ENCODE data around the gene B3GNT9. TPM values are rescaled to one million over a fixed set of nuclear protein-coding genes. Genes with fewer than 3 reads are reported as not detected.
A peak's percentile ranks its signal among the peaks of the same experiment; 100 is the strongest.

B3GNT9 gene
- total RNA-seq, result 9.3 TPM
- long read RNA-seq, partial matches to known transcripts, result 0 of 5 reads
- long read RNA-seq, other reads (novel, unspliced or antisense), result 2 of 5 reads

DNA sequence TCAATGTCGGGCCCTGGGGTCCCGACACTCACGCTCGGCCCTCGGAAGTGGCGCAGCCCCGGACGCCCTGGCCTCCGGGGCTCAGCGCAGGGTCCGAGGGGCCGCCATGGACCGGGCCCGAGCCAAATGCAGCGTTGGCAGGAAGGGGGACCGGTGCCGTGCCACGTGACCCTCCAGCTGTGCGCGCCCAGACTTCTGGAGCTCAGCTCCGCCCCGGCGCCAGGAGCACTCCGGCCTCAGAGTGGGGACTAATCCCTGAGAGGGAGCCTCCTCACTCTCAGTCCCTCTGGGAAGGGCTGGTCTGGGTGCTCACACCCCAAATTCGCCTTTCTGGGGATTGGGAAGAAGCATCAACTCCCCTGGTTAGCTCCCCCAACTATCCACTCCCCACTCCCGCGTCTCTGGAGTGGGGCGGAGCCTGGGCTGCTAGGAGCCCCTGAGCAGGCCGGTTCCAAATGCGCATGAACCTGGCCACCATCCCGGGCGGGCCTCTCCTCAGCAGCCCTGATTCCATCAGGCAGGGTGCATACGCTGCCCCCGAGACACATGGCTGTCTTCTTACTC is at the start of gene B3GNT9:
Gene B3GNT9 (minus strand): TSS at position 166 of the 564 bp plus-strand sequence. CDS start 513 bp downstream, outside the sequence.
- peak; percentile 84 for ATAC-seq

DNA sequence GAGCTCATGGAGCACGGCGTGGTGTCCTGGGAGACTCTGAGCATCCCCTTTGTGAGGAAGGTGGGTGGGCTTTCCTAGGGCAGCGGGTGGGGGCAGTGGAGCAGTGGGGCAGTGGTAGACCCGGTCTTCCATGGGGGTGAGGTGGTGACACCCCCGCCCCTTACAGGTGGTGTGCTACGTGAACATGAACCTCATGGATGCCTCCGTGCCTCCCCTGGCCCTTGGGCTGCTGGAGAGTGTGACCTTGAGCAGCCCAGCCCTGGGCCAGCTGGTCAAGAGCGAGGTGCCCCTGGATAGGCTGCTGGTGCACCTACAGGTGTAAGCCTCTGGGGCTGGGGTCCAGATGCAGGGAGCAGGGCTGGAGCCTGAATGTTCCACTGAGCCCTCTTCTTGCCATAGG is 49.7 kb upstream of the B3GNT9 start:
- DNase-seq (ENCODE audit: missing footprints) (peak; percentile 53), ATAC-seq (no peak)
- intact Hi-C loops (cut with DNase I), result no loop called here

More for the DNA sequence above, at the start of gene B3GNT9:
- intact Hi-C loops (cut with DNase I), result no loop called here
- DNase-seq (ENCODE audit: missing footprints), result peak; percentile 89

DNA sequence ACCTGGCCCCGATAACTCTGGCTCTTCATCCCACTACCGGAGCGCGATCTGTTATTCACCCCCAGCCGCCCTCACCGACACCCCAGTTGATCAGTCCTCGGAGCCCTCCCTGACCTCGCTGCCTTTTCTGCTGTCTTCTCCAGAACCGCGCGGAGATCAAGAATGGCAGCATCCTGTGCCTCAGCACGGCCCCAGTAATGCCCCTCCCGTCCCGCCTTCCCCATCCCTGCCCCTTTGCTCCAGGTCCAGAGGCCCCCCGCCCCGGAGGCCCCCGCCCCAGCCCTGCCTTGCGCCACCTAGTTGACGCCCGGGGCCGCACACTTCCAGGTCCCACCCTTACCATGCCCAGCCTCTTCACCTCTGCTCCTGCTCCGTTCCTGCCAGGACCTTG is 49.0 kb upstream of the B3GNT9 start:
- intact Hi-C loops (cut with DNase I), result no loop called here
- ATAC-seq (peak; percentile 24), DNase-seq (ENCODE audit: missing footprints) (peak; percentile 47)

- ATAC-seq, result peak; percentile 22
- intact Hi-C loops (cut with DNase I), result no loop called here
- DNase-seq (ENCODE audit: missing footprints), result peak; percentile 73
Observed at GRCh38 chr16:67199011-67199807, 48.4 kb upstream of the B3GNT9 start, which contains the start of gene ELMO3. TSS of gene ELMO3 (plus strand) at chr16:67199131. CDS start at chr16:67199327, 196 bp downstream.

DNA sequence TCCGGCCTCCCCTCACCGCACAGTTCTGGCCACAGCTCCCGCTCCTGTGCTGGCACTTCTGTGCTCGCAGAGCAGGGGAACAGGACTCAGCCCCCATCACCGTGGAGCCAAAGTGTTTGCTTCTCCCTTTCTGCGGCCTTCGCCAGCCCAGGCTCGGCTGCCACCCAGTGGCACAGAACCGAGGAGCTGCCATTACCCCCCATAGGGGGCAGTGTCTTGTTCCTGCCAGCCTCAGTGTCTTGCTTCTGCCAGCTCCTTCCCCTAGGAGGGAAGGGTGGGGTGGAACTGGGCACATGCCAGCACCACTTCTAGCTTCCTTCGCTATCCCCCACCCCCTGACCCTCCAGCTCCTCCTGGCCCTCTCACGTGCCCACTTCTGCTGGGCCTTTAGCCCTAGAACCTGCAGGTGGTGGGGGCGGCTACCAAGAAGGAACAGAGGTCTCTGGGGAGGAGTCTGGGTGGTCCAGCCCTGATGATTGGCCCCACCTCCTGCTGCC is 47.5 kb upstream of the B3GNT9 start:
- ATAC-seq, result no peak
- intact Hi-C loops (cut with DNase I), result no loop called here
- peak; percentile 56 for DNase-seq (ENCODE audit: missing footprints)

DNA sequence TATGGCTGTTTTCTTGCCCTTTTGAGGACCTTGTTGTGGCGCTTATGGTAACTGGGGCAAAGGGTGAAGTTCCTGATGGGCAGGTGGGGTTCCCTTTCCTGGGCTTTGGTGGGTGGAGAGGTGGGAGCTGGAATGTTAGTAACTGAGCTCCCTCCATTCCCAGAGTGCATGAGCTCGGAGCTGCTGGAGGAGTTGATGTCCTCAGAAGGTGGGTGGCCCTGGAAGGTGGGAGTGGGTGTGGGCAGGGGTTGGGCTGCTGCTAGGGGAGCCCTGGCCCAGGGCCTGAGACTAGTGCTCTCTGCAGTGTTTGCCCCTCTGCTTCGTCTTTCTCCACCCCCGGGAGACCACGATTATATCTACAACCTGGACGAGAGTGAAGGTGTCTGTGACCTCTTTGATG is 46.9 kb upstream of the B3GNT9 start:
- DNase-seq (ENCODE audit: missing footprints) (no peak), ATAC-seq (no peak)
- intact Hi-C loops (cut with DNase I), result no loop called here

GRCh38 chr16:67196881-67197280 is 46.1 kb upstream of the B3GNT9 start:
- intact Hi-C loops (cut with DNase I), result no loop called here
- ATAC-seq (no peak), DNase-seq (ENCODE audit: missing footprints) (no peak)

- no peak for ATAC-seq
- intact Hi-C loops (cut with DNase I), result no loop called here
- no peak for DNase-seq (ENCODE audit: missing footprints)
Observed at GRCh38 chr16:67195676-67196075, 44.9 kb upstream of the B3GNT9 start.

- DNase-seq (ENCODE audit: missing footprints), result no peak
- intact Hi-C loops (cut with DNase I), result no loop called here
- no peak for ATAC-seq
Observed at GRCh38 chr16:67194260-67194659, 43.5 kb upstream of the B3GNT9 start.

DNA sequence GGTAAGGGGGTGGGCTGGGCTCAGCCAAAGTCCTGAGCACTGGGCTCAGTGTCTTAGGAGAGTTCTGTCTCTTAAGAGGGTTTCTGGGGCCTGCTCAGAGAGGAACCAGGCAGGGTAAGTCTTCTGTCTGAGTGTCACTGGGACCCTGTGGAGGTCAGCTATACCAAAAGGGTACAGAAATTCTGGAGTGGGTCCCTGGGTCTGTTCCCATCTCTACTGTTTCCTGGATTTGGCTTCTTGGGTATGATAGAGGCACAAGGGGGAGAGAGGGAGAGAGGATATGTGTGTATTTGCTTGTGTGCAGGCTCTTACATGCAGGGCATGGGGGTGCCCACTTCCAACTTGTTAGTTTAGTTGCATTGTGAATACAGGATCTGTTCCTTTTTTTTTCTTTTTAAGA is 42.7 kb upstream of the B3GNT9 start:
- intact Hi-C loops (cut with DNase I), result no loop called here
- ATAC-seq (no peak), DNase-seq (ENCODE audit: missing footprints) (no peak)

GRCh38 chr16:67192781-67193361 is 42.1 kb upstream of the B3GNT9 start:
- ATAC-seq, result no peak
- no peak for DNase-seq (ENCODE audit: missing footprints)
- intact Hi-C loops (cut with DNase I), result loop anchor here (1.0 kb wide), 1 partner anchor 34 kb away; the partner anchor contains the start of gene TMEM208

- peak; percentile 94 for ATAC-seq
- peak; percentile 97 for DNase-seq (ENCODE audit: missing footprints)
- intact Hi-C loops (cut with DNase I), result loop anchor here (1.0 kb wide), 1 partner anchor 35 kb away; the partner anchor contains the start of gene TMEM208
Observed at GRCh38 chr16:67191995-67192681, 41.3 kb upstream of the B3GNT9 start, which contains the start of gene E2F4. TSS of gene E2F4 (plus strand) at chr16:67192155. CDS start at chr16:67192228, 73 bp downstream.

- no peak for ATAC-seq
- DNase-seq (ENCODE audit: missing footprints), result no peak
- intact Hi-C loops (cut with DNase I), result no loop called here
Observed at GRCh38 chr16:67191411-67191994, 40.7 kb upstream of the B3GNT9 start.

DNA sequence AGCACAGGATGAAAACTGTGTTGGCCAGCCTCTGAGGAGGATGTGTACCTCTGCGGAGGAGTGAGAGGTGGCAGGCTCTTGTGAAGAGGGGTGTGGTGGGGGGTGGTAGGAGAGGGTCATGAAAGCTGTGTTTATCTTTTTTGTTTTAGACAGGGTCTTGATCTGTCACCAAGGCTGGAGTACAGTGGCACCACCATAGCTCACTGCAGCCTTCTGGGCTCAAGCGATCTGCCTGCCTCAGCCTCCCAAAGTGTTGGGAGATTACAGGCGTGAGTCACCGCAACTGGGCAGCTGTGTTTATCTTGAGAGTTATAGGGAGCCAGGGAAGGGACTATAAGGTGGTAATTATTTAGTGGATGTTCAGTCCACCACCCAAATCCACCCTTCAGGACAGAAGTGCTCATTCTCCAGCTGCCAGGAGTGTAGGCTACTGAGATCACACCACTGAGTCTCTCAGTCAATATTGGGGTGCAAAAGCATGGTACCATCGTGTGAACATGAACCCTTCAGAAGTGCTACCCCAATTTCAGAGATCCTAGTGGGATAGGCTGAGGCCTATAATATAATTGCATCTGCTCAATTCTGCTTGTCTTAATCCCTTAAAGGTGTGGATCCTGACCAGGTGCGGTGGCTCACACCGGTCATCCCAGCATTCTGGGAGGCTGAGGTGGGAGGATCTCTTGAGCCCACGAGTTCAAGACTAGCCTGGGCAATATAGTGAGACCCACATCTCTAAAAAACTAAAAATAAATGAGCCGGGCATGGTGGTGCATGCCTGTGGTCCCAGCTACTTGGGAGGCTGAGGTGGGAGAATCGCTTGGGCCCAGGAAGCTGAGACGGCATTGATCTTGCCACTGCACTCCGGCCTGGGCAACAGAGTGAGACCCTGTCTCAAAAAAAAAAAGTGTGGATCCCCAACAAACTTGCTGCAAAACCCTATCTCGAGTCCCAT is 39.9 kb upstream of the B3GNT9 start:
- intact Hi-C loops (cut with DNase I), result no loop called here
- ATAC-seq (no peak), DNase-seq (ENCODE audit: missing footprints) (no peak)

DNA sequence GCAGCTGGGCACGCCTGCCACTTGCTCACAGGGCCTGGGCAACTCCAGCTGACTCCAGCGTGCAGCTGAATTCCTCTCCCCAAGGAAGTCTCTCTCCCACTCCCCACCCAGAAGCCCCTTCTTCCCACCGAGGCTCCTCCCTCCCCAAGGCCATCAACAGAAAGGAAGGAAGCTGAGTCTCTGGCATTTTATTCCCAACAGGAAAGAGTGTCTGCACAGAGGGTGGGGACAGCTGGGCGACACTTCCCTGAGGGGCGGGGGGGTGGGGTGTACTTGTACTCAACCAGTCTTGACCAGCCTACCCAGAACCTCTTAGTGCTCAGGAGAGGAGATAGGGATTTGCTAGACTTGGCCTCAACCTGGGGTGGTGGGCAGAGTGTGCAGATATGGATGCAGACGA is 39.2 kb upstream of the B3GNT9 start, which contains the start of gene EXOC3L1:
Gene EXOC3L1 (minus strand): TSS at position 96 of the 400 bp plus-strand sequence. CDS start 460 bp downstream, outside the sequence.
- intact Hi-C loops (cut with DNase I), result no loop called here
- DNase-seq (ENCODE audit: missing footprints) (no peak), ATAC-seq (no peak)

- ATAC-seq (no peak), DNase-seq (ENCODE audit: missing footprints) (no peak)
- intact Hi-C loops (cut with DNase I), result no loop called here
Observed at GRCh38 chr16:67188798-67189197, 38.0 kb upstream of the B3GNT9 start.

GRCh38 chr16:67188323-67188722 is 37.5 kb upstream of the B3GNT9 start:
- DNase-seq (ENCODE audit: missing footprints) (no peak), ATAC-seq (no peak)
- intact Hi-C loops (cut with DNase I), result no loop called here

Data from Right ventricle myocardium inferior (tissue), 1 donor.